Myocyte (in vitro differentiated cells): ENCODE data around the gene DCK. TPM values are rescaled to one million over a fixed set of nuclear protein-coding genes. Genes with fewer than 3 reads are reported as not detected.

Source experiments
- DNase-seq: peaks from one replicate; pipeline ENCODE4 v3.0.0-alpha.2; 2012; ENCODE audit warnings: low read depth
- total RNA-seq: library from RNA; depleted of rRNA; stranded (reverse); fragments of >200 nt; gene quantifications from 2 replicates; pipeline ENCODE4 v1.2.3, GENCODE V29; 2014

Gene DCK
- total RNA-seq, 1 donor from 2014 or later = 27.2 TPM

DNA sequence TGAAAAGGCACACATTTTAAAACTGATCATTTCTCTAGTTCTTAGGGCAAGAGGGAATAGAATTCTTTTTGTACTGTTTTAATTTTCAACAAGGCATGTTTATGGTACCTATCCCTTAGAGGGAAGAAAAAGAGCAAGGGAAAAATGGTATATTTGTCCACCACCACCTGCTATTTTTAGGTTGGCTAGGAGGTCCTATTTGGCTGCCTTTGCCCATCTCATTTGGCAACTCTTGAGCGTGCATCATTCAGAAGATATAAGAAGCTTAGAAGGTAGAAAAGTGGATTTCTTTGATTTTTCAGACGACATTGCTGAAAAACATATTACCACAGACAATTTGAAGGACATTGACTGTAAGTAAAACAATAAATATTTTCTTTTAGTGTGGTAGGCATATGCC is 69.0 kb downstream of the DCK start:
- no peak for DNase-seq

DNA sequence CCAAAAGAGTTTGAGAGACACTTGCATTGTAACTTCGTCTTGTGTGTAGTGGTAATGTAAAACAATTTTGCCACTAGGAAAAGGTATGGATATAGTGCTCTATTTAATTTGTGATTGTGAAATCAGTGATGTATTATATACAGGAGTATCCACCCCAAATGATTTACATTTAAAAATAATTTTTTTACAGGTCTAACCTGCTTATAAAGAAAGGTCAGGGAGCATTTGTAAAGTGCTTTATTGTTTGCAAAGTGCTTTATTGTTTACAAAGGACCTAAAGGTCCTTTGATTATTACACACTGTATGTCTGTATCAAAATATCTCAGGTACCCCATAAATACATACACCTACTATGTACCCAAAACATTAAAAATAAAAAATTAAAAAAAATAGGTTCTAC is 70.3 kb downstream of the DCK start:
- DNase-seq = no peak

DNA sequence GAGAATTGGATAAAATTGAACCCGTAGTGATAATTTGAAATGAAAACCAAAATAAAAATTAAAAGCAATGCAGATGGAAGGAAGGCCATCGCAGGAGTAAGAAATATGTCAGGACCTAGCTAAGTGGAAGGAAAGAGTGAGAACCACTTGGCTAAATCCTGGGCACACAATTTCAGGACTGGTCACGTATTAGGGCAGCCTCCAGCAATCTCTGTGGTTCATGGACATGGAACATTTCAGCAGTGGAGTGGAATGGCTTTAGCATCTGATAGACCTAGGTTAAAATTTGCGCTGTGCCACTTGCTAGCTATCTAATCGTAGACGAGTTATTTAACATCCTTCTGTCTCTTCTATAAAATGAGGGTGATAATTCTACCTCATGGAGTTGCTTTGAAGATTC is 71.1 kb downstream of the DCK start:
- no peak for DNase-seq

DNA sequence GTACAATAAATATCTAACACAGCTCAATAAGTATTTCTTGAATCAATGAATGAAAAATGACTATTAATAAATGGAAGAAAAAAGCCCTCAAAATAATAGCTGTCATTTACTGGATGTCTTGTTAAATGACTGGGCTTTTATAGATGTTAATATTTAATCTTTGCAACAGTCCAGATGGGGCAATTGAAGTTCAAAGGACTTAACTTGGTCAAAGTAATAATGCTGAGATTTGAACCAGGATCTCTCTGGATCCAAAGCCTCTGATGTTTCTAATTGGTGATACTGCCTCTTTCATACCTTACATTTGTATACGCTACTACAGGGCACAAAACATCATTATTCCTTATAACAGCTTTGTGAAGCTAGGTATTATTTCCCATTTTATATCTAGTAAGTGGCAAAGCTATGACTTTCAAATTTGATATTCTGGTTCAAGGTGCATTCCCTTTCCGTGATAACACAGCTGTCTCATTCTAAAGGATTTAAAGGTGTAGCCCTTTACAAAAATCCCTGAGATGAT is 72.6 kb downstream of the DCK start:
- no peak for DNase-seq

DNA sequence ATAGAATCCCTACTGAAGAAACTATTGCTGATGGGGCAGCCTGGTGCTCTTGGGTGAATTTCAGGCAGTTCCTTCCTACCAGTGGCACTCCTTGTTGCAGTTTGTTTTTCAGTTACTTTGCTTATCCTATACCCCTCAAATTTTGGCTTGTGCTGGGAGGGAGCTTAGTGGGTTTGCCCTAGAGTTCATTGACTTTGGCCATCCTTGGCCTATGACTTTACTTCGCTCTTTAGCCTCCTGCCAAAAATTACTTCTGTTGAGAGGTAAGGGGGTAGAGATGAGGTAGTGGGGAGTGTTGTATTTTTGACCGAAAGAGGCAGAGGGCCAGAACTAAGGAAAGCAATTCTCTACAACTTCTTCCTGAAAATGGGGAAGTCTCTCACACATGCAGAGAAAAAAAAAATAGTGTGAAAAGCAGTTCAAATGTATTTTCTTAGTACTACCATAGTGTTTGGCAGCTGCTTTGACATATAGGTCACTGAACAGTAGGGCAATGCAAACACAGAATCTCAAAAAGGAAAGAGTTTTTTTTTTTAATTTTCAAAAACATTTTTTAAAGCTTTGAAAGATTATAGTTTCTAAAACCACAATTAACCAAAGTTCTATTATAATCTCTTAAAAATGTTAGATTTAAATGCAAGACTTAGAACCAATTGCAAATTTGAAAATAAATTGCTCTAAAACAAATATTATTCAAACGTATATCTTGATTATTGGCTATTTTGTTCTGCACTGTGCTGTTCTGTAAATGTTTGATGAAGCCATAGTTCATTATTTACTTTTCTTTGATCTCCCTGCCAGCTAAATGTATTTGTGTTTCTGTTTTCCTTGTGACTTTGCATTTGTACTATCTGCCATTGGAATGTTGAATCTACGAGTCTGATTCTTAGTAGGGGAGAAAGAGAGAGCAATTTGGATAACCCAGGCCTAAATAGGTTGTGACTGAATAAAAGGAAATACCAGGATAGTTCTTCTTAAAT is 73.6 kb downstream of the DCK start:
- DNase-seq = no peak

DNA sequence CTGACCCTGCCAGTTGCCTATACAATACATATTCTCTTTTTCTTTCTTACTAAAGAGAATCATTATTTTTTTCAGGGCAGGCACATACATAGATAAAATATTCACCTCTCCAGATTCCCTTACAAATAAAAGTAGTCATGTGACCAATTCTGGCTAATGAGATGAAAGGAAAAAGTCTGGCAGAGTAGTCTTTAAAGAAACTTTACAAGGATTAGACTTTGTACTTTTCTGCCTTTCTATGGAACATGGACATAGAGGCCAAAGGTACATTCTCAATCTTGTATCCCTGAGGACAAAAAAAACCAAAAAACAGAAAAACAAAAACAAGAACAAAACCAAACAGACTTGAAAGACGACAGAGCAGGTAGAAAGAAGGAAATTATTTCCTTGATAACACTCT is 75.6 kb downstream of the DCK start:
- no peak for DNase-seq

DNA sequence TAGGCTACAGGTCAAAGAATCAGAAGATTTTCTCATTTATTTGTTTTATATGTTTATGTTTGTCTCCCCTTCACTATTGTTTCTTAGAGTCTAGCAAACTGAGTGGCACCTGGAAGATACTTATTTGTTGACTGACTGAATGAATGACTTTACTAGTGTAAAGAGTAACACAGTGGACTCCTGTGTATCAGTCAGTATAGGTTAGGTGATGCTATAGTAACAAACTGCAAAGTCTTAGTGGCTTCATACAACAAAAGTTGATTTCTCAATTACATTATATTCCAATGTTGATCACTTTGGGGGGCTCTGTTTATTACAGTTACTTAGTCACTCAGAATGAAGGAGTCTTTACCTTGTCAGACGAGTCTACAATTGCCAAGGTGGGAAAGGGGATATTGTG is 76.6 kb downstream of the DCK start:
- no peak for DNase-seq

DNA sequence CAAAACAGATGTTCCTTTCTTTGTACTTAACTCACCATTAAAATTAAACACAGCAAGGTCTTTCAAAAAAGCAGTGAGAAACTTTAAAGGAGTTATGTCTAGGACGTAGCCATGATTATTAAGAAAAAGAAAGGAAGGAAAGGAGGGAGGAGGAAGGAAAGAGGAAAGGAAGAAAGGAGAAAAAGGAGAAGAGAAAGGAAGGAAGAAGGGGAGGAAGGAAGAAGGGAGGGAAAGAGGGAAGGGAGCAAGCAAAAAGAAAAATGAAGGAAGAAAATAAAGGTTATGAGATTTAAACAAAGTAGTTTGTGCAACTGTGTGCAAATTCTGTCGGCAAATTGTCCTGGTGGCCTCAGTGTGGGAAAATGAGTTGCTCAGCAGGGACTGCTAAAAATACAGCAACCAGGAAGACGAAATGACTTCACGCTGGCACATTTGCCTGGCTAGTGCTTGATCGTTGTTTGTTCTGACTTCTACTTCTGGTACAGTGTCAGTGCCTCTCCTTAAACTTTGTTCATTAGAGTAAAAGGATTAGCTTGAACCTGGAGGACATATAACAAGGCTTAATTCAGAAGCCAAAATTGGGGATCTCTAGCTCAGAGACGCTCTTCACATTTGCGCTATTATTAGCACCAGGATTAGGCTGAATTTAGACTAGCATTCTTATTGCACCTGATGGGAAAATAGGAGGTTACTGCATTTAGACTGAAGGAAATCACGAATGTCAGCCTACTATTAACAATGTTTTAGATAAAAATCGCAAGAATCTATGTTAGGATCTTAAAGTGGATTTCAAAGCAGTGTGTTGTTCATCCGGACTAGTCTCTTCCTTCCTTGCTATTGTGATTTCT is 81.2 kb downstream of the DCK start:
- DNase-seq = peak; percentile 40

Other genes with a start within 250 kb of the DCK start
- 194 and 204 TPM in 2 replicates for gene GRSF1, start 153.8 kb upstream of the DCK start, total RNA-seq
- 59.6 and 65.1 TPM in 2 replicates for gene MOB1B, start 91.3 kb upstream of the DCK start, total RNA-seq